HL-60/S4 treated with retinoic acid at 250 ng/mL for 4 days and 3 days (cell line): ENCODE results near the gene CABCOCO1.
"Not testable (repeated sequence)": the region's sequence is repeated elsewhere in the genome, so short reads cannot be mapped to it uniquely, and the experiment has no call there.

Source experiments
- in situ Hi-C: fragments of 300-500 bp; cut with MboI; formaldehyde crosslinking; loops from 2 replicates; pipeline ENCODE4 v1.7.0; 2022; ENCODE audit warnings: low sequenced_read_pairs

Gene CABCOCO1

GRCh38 chr10:61705022-61705613 is 42.4 kb downstream of the CABCOCO1 start:
- in situ Hi-C loops = no loop called here

GRCh38 chr10:61708846-61709245 is 46.1 kb downstream of the CABCOCO1 start:
- in situ Hi-C loops = no loop called here

- in situ Hi-C loops = not testable (repeated sequence)
Observed at GRCh38 chr10:61712105-61712504, 49.4 kb downstream of the CABCOCO1 start.

GRCh38 chr10:61719475-61719874 is 56.7 kb downstream of the CABCOCO1 start:
- in situ Hi-C loops = not testable (repeated sequence)

- in situ Hi-C loops = no loop called here
Observed at GRCh38 chr10:61719906-61720305, 57.2 kb downstream of the CABCOCO1 start.

- in situ Hi-C loops = no loop called here
Observed at GRCh38 chr10:61721431-61721830, 58.7 kb downstream of the CABCOCO1 start.

GRCh38 chr10:61725221-61725620 is 62.5 kb downstream of the CABCOCO1 start:
- in situ Hi-C loops = not testable (repeated sequence)

GRCh38 chr10:61729596-61729995 is 66.9 kb downstream of the CABCOCO1 start:
- in situ Hi-C loops = no loop called here

GRCh38 chr10:61730671-61731070 is 67.9 kb downstream of the CABCOCO1 start:
- in situ Hi-C loops = no loop called here

- in situ Hi-C loops = no loop called here
Observed at GRCh38 chr10:61731638-61732037, 68.9 kb downstream of the CABCOCO1 start.

GRCh38 chr10:61732629-61733278 is 70.0 kb downstream of the CABCOCO1 start:
- in situ Hi-C loops = no loop called here

- in situ Hi-C loops = no loop called here
Observed at GRCh38 chr10:61733358-61733940, 70.7 kb downstream of the CABCOCO1 start.

- in situ Hi-C loops = no loop called here
Observed at GRCh38 chr10:61735882-61736281, 73.2 kb downstream of the CABCOCO1 start.

GRCh38 chr10:61737455-61737854 is 74.7 kb downstream of the CABCOCO1 start:
- in situ Hi-C loops = not testable (repeated sequence)

GRCh38 chr10:61742812-61743211 is 80.1 kb downstream of the CABCOCO1 start:
- in situ Hi-C loops = no loop called here

- in situ Hi-C loops = no loop called here
Observed at GRCh38 chr10:61744469-61744868, 81.7 kb downstream of the CABCOCO1 start.

GRCh38 chr10:61746377-61746776 is 83.6 kb downstream of the CABCOCO1 start:
- in situ Hi-C loops = no loop called here

- in situ Hi-C loops = no loop called here
Observed at GRCh38 chr10:61747307-61747706, 84.6 kb downstream of the CABCOCO1 start.

GRCh38 chr10:61749291-61749690 is 86.6 kb downstream of the CABCOCO1 start:
- in situ Hi-C loops = no loop called here

- in situ Hi-C loops = no loop called here
Observed at GRCh38 chr10:61750943-61751471, 88.3 kb downstream of the CABCOCO1 start.

GRCh38 chr10:61751599-61751998 is 88.9 kb downstream of the CABCOCO1 start:
- in situ Hi-C loops = no loop called here
